NT2/D1 (cell line): ENCODE results near the gene ACVR1B.

Experiments
- YY1 ChIP-seq: IDR thresholded peaks from 2 replicates; pipeline ENCODE4 v1.6.1; 2011; ENCODE audit not compliant: insufficient read length, insufficient read depth
- ZNF274 ChIP-seq: IDR thresholded peaks from 2 replicates; pipeline ENCODE4 v1.6.1; 2011; ENCODE audit warnings: mild to moderate bottlenecking, low read depth, low read length

- TF ChIP-seq YY1 (no peak), ZNF274 (no peak)
Observed at GRCh38 chr12:52044292-52044983, 92.9 kb downstream of the ACVR1B start.
